NCI-H1436 (cell line): ENCODE data around the gene GINS1.
"Not testable (repeated sequence)": the region's sequence is repeated elsewhere in the genome, so short reads cannot be mapped to it uniquely, and the experiment has no call there.

Experiments
- DNase-seq: peaks from one replicate; lab custom pipeline; 2025; lab: John Stamatoyannopoulos, UW

The GINS1 gene

DNA sequence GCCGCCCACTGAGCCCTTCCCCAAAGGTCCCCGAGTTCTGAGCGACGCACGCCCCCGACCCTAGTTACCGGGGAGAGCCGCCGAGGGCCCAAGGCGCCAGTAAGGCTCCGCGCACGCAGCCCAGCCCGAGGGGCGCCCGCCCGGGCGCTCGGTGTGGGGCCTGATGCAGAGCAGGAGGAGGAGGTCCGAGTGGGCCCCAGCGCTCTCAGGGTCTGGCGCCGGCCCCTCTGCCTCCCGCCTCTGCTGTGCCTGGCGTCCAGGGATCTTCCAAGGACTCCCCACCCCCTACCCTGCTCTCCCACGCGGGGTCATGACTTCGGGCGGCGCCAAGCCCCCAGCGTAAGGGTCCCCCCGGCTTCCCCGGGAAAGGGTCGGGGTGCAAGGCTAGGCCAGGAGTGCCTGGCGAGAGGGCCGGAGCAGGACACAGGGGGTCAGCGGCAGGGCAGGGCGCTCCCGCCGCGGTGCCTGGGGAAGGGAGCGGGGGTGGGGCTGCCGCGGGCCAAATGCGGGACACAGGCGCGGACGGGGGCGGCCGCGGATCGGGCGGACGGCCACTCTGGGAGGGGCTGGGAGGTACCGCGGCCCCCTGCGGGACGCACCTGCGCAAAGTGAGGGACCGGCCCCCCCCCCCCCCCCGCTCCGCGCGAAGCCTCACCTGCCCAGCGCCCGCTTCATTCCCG is 17.5 kb upstream of the GINS1 start:
- DNase-seq: no peak

DNA sequence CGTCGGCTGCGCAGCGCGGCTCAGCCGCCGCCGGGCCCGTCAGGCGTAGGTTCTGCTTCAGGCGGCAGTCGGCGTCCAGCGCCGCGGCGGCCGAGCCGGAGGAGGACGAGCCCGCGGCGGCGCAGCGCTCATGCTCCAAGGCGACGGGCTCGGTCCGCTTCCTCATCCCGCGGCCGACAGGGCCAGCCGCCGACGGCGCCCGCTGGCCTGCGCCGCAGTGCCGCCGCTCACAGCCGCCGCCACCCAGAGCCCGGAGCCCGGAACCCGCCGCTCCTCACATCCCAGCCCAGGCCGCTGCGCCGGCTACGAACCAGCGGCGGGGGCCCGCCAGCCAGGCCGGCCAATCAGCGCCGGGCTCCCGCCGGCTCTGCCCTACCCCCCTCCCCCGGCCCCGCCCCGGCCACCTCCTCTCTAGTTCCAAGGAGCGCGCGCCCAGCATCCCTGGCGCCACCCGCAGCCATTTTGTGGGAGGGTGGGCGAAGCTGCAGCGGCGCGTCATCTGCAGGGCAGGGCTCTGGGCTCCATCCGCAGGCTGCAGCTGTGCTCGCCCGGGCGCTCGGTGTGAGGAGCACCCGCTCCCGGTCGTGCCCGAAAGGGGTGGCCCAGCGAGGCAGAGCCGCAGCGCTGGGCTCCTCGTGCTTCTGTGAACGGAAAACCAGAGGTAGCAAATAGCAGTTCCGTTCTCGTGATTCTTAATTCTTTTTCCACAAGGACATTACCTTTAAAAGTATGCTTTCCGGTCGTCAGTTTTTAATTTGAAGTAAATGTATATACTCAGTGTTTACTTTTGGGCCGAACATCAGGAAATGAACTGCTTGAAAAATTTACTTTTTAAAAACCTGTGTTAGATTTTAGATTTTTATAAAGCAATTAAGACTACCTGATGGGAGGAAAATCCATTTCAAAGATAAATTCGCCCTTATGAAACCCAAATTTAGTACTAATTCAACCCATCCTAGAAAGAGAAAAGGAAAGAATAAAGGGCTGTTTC is 16.6 kb upstream of the GINS1 start, which contains the start of gene ABHD12:
TSS of gene ABHD12 (minus strand) at position 298 of the 991 bp plus-strand sequence. CDS start at position 166, 132 bp downstream.
- peak; percentile 96 for DNase-seq

DNA sequence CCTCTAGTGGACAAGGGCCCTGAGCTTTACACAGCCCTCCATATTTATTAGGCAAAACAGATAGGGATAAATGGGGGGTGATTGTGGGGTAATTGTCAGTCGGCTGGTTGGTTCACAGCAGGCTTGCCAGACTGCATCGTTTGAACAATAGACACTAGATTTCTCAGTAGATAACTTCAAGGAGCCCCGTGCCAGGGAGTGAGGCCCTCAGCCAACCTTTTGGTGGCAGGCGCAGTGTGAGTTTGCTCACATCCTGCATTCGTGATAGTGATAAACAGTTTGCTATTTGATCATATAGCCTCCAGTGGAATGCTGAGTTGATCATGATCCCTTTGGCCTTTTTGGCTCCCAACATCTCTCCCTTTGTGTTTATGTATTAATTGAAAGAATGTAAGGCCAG is 13.2 kb upstream of the GINS1 start:
- no peak for DNase-seq

DNA sequence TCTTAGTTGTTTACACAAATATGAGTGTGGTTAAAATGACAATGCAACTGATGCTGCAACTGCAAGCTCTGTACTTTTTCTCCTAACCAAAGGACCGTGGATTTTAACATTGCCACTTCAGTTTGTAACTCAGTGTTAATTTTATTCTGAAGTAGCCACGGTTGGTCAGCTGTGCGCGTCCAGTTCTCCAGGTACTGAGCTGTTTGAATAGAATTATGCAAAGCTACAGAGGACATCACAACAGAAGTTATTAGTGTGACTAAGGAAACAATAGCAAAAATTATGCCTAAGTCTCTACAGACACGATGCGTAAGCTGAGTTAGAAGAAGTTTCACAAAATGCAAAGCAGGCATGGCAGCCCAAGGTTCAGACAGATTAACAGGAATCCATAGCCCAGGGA is 12.5 kb upstream of the GINS1 start:
- DNase-seq: no peak

DNA sequence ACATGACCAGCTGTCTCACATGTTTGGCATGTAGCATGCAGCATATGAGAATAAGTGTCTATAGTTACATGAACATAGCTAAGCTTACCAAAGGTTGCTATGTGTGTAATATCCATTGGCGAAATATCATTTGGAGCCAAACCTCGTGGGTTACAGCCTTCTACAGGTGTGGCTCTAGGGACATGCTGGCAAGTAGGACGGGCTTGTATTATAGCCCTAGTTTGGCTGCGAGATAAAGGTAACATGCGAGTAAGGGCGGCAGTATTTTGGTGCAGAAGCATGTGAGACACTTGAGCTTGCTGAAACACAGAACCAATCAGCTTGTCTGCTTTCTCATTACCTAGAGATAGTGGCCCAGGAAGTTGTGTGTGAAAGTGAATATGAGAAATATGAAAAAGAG is 10.4 kb upstream of the GINS1 start:
- DNase-seq: no peak

DNA sequence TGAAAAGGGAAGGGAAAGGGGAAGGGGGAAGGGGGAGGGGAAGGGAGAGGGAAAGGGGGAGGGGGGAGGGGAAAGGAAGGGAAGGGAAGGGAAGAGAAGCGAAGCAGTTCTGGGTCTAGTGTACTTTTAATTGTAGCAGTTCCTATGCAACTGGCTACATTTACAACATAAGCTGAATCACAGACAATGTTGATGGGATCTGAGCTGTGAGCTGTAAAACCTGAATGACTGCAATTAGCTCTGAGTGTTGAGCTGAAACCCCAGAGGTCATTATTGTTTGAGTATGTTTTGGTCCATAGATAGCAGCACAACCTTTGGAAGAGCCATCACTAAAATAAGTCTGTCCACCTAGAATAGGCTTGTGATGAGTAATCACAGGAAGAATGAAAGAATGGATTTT is 9.7 kb upstream of the GINS1 start:
- DNase-seq: peak; percentile 11

DNA sequence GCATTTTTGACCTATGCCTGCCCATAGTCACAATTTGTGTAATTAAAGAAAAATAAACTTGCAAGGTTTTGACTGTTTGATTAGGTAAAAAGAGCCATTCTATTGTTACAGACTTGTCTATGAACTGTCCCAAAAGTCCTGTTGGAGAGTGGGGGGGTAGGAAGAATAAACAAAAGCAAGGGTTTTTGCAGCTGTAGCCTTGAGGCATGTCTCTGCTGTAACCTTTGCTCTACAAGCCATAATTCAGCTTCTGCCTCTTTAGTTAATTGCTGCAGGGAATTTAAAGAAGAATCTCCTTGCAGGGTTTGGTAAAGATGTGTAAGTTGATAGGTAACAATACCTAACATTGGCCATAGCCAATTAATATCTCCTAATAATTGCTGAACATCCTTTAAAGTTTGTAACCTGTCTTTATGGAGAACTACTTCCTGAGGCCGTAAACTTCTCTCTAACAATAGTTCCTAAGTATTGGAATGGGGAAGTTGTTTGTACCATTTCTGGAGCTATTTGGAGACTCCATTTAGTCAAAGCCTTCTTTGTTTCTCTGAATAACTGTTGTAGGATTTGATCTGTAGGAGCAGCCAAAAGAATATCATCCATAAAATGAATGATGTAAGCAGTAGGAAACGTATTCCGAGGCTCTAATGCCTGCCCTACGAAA is 9.0 kb upstream of the GINS1 start:
- DNase-seq: no peak

DNA sequence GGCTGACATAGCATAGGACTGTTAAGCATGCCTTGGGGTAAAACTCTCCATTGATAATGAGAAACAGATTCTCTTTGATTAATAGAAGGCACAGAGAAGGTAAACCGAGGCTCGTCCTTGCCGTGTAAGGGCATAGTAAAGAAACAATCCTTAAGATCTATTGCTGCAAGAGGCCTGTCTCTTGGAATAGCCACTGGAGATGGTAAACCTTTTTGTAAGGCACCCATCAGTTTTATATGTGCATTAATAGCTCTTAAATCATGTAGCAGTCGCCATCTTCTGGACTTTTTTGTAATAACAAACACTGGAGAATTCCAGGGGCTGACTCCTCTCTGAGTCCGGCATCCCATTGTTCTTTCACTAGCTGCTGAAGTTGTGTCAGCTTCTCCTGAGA is 8.4 kb upstream of the GINS1 start:
- peak; percentile 31 for DNase-seq

DNA sequence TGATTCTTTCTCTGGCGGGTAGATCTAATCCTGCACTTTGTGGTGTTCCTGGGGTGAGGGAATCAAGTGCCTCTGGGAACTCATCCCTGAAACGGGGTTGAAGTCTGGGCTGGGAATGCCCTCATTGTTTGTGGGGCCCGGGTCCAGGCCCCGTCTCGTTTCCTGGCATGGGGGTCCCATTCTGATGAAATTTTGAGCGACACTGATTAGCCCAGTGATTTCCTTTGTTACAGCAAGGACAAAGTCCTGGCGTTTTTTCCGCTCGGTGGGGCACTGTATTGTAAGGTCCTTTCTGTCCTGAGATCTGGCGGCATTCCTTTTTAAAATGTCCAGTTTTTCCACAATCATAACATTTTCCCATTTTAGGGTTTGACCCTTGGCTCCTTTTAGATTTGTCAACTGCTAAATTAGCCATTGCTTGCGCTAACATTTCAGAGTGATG is 7.2 kb upstream of the GINS1 start:
- not testable (repeated sequence) for DNase-seq

DNA sequence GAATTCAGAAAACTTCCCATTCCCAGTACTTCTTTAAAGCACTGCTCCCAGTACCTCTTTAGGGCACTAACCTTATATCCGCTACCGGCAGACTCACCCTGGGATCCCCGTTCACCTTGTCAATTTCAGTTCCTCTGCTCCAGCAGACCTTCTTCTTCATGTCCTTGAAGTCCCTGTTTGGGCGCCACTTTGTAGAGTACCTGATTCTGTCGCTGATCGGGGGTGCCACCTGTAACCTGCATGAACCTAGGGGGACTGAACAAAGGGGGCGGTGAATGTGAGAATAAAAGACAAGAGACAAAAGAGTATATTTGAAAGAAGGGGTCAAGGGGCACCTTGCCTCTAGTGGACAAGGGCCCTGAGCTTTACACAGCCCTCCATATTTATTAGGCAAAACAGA is 4.9 kb upstream of the GINS1 start:
- no peak for DNase-seq

DNA sequence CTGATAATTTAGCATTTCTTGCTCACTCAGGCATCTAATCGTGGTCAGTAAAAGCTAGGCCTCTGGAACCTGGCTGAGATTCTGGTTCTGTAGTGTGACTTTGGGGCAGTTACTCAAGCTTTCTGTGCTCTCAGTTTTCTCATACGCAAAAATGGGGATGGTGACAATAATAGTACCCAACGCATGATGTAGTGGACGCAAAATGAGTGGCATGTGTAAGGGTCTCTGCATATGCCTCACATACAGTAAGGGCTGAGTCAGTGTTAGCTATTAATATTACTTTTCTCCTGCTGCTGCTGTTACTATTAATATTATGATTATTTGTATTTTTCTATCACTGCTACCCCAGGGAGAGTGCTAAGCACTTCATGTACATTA is 686 bp downstream of the GINS1 start:
- no peak for DNase-seq

DNA sequence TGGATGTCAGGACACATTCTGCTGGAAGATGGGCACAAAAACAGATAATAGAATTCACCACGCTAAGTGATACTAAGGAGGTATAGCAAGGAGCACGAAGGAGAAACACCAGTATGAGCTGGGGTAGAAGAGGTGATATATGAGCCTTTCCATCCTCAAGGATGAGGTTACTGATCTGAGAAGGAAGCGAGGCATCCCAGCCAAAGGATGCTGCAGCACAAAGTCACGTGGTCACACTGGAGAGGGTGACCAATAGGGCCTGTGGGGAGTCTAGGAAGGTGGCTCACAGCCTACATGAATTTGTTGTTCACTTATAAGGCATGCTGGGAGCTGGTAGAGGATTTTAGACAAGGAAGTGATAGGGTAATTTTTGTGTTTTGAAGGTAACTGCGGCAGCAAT is 1.4 kb downstream of the GINS1 start:
- DNase-seq: no peak

DNA sequence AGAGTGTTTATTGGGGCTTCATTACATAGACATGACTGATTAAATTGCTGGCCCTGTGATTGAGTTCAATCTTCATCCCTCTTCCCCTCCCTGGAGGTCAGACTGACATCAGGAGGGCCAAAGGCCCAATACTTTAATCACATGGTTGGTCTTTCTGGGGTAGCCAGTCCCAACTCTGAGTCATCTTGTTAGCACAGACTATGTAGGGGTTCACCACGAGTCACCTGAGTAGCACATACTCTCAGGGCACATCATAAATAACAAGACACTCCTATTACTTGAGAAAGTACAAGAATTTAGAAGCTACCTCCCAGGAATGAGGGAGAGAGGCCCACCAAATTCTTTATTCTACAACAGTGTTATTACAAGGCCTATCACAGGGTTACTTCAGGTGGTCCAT is 11.3 kb downstream of the GINS1 start:
- DNase-seq: no peak

DNA sequence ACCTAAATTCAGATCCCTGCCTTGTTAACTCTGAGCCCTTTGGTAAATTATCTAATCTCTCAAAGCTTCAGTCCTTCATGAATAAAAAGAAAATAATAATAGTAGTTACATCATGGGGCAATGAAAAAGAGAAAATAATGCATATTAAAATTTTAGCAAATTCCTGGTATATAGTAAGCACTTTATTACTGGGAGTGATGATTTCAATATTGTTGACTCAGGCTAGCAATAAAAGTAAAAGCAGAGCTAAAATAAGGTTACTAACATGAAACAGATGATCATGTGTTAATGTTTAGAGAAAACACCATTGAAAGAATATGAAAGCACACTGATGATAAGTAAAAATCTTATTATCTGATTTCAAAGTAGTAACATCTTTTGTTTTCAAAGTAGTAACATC is 13.6 kb downstream of the GINS1 start:
- no peak for DNase-seq

DNA sequence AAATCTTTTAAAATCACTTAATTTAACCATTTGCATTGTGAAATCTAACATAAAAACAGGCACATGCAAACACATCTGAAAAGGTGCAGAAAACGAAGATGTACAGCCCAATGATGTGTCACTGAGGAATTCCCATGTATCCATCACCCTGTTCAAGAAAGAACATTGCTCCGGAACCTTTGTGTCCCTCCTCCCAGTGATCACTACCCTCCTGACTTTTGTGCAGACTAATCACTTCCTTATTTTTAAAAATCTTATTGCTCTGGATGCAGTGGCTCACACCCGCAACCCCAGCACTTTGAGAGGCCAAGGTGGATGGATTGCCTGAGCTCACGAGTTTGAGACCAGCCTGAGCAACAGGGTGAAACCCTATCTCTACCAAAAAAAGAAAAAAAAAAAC is 14.6 kb downstream of the GINS1 start:
- DNase-seq: no peak

DNA sequence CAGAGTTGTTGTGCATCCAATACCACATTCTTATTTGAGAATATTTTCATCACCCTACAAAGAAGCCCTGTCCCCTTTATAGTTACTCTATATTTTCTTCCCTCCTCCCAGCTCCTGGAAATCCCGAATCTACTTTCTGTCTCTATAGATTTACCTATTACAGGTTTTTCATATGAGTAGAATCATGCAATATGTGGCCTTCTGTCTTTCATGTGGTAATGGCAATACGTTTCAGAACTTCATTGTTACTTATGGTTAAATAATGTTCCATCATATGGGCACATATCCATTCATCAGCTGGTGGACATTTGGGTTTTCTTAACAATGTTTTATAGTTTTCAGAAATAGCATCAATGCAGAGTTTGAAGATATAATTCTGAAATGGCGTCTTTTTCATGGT is 17.1 kb downstream of the GINS1 start:
- no peak for DNase-seq

DNA sequence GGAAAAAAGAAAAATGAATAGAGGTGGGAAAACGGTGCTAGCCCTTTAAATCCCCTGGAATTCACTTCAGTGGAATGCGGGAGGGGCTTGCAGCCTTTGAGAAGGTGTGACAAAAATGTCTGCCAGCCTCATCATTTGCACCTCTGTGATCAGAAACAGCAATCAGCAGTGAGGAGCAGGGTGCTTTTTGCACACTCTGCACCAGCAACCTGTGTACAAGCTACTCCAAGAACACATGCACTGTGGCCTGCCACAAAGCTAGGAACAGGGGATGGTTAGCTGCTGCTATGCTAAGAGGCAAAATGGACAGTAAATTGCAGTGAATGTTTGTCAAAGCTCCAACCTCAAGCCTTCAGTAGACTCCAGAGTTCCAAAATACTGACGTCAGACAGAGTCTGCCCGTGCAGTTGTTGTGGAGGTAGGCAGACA is 29.7 kb downstream of the GINS1 start:
- no peak for DNase-seq

DNA sequence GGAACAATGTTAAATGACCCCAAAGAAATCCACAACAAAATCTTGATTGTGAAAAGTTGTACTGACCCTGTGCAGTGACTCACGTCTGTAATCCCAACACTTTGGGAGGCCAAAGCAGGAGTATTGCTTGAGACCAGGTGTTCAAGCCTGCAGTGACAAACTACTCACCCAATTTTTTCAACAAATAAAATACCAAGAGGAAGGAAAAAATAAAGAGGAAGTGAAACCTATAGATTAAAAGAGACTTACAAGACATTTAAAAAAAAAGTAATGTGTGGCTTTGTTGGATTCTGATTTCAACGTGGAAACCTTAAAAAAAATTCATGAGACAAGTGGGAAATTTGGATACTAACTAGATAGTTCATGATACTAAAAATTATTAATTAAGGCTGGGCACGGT is 31.9 kb downstream of the GINS1 start:
- DNase-seq: no peak

DNA sequence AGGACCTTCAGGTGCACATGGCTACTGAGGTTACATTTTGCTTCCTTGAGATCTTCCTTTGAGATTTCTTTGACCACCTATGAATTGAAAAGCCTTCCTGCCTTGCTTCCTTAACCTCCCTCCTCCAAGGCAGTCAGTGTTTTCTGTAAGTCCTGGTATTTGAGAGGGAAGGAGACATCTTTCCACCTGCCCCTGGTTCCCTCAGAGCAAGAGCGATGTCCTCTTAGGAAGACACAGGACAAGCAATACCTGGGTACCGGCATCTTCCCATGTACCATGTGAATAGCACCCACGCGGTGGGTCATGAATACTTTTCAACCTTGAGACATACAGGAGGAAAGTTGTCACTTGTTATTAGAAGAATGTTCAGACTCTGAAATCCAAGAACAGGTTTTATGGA is 37.1 kb downstream of the GINS1 start:
- DNase-seq: no peak

DNA sequence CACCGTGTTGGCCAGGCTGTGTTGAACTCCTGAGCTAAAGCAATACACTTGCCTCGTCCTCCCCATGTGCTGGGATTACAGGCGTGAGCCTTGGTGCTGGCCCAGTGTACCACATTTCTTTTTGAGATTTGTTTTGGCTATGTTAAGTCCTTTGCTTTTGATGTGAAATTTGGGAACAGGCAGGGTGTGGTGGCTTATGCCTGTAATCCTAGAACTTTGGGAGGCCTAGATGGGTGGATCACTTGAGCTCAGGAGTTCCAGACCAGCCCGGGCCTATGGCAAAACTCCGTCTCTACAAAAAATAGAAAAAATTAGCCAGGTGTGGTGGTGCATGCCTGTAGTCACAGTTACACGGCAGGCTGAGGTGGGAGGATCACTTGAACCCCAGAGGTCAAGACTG is 40.2 kb downstream of the GINS1 start:
- no peak for DNase-seq

DNA sequence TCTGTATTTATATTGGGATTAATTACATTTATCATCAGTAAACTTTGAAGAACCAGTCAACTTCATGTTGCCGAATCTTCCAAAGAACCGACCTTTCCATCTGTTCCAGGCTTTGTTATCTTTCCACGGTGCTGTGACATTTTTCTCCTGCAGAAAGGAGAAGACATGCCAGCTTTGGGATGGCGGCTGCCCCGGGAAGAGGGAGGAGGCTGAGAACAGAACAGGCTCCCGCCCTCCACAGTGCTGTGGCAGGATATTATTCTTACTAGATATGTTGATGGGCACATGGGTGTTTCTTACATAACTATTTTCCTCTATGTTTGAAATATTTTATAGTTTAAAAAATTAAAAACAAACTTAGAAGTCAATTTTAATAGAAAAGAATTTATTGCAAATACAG is 44.9 kb downstream of the GINS1 start:
- no peak for DNase-seq

DNA sequence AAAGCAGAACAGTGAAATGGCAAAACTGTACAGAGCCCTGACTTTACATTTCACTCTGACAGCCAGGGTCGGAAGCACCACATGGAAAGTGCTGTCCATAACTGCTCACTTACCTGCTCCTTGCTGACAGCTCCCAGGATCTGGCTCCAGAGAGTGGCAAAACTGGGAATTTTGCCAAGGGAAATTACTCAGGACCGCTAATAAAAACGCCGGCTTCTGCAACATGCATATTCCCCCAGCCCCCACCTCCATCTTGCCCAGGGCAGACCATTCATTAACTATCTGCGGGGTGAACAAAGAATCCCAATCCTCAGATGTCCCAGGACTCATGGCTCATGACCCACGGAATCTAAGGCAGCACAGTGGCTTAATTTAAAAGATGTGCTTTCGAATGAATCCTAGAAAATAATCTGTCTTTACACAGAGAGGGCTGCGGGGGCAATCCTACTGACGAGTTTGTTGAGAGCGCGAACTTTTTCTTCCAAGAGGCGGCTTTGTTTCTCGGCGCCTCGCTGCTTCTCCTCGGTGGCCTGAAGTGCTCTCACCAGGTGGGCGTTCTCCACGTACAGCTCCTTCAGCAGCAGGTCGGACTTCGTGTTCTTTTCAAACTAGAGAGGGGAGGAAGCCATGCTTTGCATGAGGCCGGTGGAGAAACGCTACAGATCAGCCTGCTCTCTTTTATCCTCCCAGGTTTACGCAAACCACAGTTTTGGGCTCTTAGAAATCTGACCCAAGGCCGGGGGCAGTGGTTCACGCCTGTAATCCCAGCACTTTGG is 45.8 kb downstream of the GINS1 start:
- DNase-seq: no peak
